HG03432 (cell line): ENCODE data around the gene ASPG.

Experiments
- ATAC-seq: cut with Tn5 transposase; IDR thresholded peaks from one replicate; pipeline ENCODE4 v1.9.1; 2021; ENCODE audit warnings: mild to moderate bottlenecking, moderate library complexity; ENCODE audit not compliant: unreplicated experiment

Gene ASPG

GRCh38 chr14:104085032-104085888, at the start of gene ASPG:
Gene ASPG (plus strand): TSS chr14:104085700. CDS start chr14:104085771, 71 bp downstream.
- ATAC-seq: no peak

DNA sequence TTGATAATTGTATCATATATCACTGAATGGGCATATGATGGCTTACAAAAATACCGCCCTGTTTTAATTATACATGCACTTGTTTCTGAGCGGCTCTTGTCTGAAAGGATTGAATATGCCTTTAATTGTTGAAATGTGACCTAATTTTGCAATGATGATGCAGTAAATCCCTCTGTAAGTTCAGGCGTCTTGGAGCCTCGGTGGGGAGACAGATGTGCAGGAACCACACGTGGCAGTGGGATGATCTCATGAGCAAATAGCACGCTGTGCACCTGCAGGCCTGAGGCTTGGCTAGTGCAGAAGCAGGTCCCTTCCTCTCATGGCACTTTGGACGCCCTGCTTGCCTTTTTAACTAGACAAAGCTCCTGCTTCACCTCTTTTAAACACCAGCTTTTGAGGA, 49.3 kb upstream of the ASPG start:
- ATAC-seq: no peak

DNA sequence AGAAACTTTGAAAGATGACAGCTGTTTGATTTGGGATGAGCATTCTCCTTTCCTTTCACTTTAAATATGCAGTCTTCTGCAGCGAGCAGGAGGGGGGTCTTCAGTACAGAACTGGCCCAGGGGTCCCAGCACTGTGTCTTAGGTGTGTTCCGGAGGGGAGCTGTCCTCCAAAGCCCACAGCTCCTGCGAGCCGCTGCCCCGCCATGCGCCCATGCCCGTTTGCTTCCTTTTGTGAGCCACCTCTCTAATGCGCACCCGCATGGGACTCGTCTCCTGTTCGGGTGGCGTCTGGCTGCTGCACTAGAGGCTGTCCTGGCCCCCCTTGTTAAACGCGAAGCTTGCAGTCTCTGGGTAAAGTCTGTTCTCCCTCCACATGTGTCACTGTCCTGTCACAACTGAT, 48.4 kb upstream of the ASPG start:
- ATAC-seq: no peak

- no peak for ATAC-seq
These were observed 47.6 kb upstream of the ASPG start for GRCh38 chr14:104037903-104038302.

GRCh38 chr14:104039214-104039613, 46.3 kb upstream of the ASPG start:
- ATAC-seq: no peak

- no peak for ATAC-seq
These were observed 45.0 kb upstream of the ASPG start for GRCh38 chr14:104040539-104040938.

GRCh38 chr14:104041430-104042104, 43.9 kb upstream of the ASPG start:
- no peak for ATAC-seq

- ATAC-seq: no peak
These were observed 41.5 kb upstream of the ASPG start for GRCh38 chr14:104044016-104044415.

GRCh38 chr14:104047761-104048160, 37.7 kb upstream of the ASPG start:
- no peak for ATAC-seq

DNA sequence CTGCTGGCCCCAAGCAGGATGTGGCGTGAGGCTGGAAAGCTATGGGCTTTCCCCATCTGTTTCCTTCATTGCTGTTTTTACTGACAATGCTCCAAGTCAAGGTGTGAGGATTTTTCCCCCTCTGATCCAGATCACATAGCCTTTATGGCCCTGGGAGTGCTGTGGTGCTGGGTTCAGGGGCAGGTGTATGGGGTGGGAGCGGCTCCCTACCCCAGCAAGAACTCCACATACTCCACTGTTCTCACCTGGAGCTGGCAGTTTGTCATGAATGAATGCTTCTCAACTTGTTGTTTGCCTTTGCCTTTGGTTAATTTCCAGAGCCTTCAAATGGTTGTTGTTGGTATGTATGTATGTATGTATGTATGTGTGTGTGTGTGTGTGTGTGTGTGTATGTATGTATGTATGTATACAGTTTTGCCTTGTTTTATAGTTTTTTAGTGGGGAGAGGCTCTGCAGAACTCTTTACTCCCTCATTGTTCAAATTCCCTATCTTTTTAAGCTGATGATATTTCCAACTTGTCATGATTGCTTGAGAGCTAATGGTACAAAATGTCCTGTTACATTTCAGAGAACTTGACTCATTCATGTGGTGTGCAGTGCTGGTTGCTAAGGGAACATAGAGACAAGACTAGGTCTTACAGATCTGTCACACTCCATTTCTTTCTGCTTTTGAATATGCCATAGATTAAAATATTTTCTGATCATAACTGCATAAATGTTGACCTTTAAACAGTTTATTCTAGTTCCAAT, 36.6 kb upstream of the ASPG start:
- no peak for ATAC-seq

GRCh38 chr14:104049576-104050240, 35.8 kb upstream of the ASPG start:
- no peak for ATAC-seq

DNA sequence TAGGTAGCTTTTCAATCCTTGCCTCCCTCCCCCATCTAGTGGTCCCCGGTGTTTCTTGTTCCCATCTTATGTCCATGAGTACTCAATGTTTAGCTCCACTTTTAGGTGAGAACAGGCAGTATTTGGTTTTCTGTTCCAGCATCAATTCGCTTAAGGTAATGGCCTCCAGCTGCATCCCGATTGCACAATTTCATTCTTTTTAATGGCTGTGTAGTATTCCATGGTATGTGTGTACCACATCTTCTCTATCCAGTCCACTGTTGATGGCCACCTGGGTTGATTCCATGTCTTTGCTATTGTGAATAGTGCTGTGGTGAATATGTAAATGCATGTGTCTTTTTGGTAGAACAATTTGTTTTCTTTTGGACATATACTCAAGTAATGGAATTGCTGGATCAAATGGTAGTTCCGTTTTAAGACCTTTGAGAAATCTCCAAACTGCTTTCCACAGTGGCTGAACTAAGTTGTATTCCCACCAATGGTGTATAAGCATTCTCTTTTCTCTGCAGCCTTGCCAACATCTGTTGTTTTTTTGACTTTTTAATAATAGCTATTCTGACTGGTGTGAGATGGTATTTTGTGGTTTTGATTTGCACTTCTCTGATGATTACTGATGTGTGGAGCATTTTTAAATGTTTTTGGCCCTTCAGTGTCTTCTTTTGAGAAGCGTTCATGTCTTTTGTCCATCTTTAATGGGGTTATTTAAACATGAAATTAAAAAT, 34.2 kb upstream of the ASPG start:
- no peak for ATAC-seq

GRCh38 chr14:104054222-104054905, 31.1 kb upstream of the ASPG start:
- no peak for ATAC-seq

GRCh38 chr14:104062281-104062680, 23.2 kb upstream of the ASPG start:
- no peak for ATAC-seq

DNA sequence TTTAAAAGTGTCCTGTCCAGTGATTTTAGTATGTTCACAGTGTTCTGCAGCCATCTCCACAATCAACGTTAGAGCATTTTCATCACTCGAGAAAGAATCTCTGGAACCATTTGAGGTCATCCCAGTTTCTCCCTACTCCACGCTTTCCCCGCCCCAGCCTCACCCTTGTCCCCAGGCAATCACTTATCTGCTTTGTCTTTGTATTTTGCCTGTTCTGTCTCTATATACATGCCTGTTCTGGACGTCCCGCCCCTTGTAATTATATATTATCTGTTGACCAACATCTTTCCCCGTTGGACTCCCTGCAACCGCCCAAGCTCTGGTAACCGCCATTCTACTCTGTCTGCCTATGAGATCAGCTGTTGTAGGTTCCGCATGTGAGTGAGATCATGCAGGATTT, 21.5 kb upstream of the ASPG start:
- no peak for ATAC-seq

DNA sequence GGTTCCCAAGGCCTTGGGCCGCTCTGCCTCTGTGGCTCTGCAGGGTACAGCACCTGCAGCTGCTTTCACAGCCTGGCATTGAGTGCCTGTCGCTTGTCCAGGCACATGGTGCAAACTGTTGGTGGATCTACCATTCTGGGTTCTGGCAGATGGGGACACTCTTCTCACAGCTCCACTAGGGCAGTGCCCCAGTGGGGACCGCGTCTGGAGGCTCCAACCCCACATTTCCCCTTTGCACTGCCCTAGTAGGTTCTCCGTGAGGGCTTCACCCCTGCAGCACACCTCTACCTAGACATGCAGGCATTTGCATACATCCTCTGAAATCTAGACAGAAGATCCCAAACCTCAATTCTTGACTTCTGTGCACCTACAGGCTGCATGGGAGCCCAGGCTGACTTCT, 19.2 kb upstream of the ASPG start:
- no peak for ATAC-seq

- ATAC-seq: no peak
These were observed 18.7 kb upstream of the ASPG start for GRCh38 chr14:104066719-104067295.

DNA sequence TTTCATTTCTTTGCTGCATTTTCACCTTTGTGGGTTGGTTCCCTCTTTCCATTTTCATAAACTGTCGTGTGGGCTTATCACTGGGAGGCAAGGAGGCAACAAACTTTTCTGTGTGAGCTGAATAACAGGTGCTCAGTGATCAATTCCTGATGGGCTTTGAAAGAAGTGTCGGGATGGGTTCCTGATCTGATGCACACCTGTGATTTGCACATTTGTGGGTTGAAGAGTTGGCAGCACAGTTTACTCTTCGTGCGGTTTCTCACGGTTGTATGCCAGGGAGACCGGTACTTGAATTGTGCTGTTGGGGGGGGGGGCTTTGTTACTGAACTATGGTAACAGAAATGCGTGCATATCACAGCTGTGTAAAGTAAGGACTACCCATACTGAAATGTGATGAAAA, 16.0 kb upstream of the ASPG start:
- no peak for ATAC-seq

DNA sequence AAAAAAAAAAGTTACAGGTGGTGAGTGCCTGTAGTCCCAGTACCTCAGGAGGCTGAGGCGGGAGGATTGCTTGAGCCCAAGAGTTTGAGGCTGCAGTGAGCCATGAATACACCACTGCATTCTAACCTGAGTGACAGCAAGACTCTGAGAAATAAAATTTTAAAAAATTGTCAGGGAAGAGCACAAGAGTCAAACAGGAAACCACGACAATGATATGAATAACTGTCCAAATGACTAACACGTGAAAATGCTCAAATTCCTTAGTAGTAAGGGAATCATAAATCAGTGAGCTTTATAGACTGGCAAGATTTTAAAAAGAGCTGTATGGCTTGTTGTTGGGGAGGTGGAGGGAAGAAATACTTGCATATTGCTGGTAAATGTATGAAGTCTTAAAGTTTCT, 12.9 kb upstream of the ASPG start:
- no peak for ATAC-seq

DNA sequence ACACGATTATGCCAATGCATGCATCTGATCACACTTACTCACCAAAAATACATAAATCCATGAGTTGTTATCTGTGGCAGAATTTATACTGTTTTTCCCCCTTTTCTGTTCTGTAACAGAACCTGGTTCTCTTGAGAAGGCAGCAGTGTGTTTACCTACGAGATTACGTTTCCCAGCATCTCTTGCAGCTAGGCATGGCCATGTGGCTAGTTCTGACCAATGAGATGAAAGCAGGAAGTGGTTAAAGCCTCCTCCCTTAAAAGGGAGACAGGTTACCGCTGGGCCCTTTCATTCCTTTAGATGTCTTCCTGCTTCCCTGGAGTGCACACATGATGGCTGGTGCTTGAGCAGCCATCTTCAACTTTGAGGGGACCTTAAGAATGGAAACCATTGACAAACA, 11.7 kb upstream of the ASPG start:
- no peak for ATAC-seq
